ENCODE results near the gene P4HA2.
A peak's percentile ranks its signal among the peaks of the same experiment; 100 is the strongest.

The P4HA2 gene

DNA sequence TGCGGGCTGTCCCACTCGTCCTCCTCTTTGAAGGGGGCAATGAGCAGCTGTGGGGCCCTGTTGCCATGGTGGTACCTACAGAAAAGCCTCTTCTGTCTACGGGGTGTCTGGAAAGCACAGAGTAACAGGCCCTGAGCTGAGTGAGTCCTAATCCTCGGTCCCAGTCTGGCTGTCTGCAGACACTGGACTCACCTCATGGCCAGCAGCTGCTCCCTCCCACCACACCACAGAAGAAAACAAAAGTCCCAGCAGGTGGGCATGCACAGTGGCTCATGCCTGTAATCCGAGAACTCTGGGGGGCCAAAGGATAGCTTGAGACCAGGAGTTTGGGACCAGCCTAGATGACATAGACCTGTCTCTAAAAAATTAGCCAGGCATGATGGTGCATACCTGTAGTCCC is 19.9 kb downstream of the P4HA2 start:
- intact Hi-C loops (cut with DNase I; ENCODE audit: low total_unique reads), result no loop called here
- Histone ChIP-seq H3K4me3 (no peak overlapping the region), H3K36me3 (peaks cover 10 to 78% (median 48%) of the 10 kb centered on the region in 3 donors), H3K9me3 (no peaks in the 10 kb centered on the region), H3K27ac (no peak overlapping the region), H3K27me3 (no peaks in the 10 kb centered on the region), H3K4me1 (peaks cover 0 to 33% (median 19%) of the 10 kb centered on the region in 4 donors)
- no peak for TF ChIP-seq CTCF (IDR thresholded peaks at IDR 0.05)
- no peak for DNase-seq

GRCh38 chr5:132206782-132207181 is 20.9 kb downstream of the P4HA2 start:
- no peak for DNase-seq
- peak overlapping the region in 1 of 2 donors; percentile 49 for H3K27ac ChIP-seq
- no peak overlapping the region for H3K4me3 ChIP-seq
- H3K4me1 ChIP-seq, result peaks cover 0 to 27% (median 14%) of the 10 kb centered on the region in 4 donors
- intact Hi-C loops (cut with DNase I; ENCODE audit: low total_unique reads), result no loop called here
- peaks cover 14 to 77% (median 58%) of the 10 kb centered on the region in 3 donors for H3K36me3 ChIP-seq
- H3K27me3 ChIP-seq, result no peaks in the 10 kb centered on the region
- TF ChIP-seq CTCF (IDR thresholded peaks at IDR 0.05), result no peak
- H3K9me3 ChIP-seq, result no peaks in the 10 kb centered on the region

- H3K4me1 ChIP-seq, result peaks cover 0 to 18% (median 11%) of the 10 kb centered on the region in 4 donors
- no peak overlapping the region for H3K4me3 ChIP-seq
- H3K9me3 ChIP-seq, result no peaks in the 10 kb centered on the region
- intact Hi-C loops (cut with DNase I; ENCODE audit: low total_unique reads), result no loop called here
- peaks cover 19 to 77% (median 62%) of the 10 kb centered on the region in 3 donors for H3K36me3 ChIP-seq
- no peak for TF ChIP-seq CTCF (IDR thresholded peaks at IDR 0.05)
- no peaks in the 10 kb centered on the region for H3K27me3 ChIP-seq
- no peak for DNase-seq
- H3K27ac ChIP-seq, result peak overlapping the region; percentile 49 to 50
Observed at GRCh38 chr5:132205385-132206125, 22.1 kb downstream of the P4HA2 start.

DNA sequence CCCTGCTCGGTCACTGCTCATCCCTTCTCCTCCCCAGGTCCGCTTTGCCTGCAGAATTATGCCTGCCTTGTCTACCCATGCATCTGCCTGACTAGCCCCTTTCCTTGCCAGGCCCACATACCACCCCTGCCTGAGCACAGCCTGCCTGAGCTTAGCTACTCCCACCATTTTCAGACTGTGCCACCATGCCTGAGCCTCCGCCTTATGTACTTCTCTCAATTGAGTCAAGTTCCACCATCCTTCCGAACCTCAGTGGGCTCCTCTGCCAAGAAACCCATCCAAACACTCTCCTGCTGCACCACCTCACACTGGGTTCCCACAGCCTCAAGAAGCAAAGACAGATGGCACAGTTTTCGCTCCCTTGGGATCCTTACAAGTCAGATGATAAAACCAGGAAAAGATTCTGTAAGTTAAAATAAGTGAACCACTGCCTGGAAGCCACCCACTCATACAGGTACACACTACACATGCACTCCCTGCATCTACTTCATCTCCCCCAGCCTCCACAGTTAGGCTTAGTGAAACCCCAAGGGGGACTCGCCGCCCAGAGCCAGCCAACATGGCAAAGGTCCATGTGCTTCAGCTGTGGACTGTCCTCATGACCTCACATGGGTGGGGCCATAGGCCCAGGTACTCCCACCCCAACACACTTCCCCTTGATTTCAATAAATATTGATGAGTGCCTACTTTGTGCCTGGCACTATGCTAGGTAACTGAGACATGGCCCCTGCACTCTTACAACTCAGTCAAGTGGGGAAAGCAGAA is 23.1 kb downstream of the P4HA2 start:
- H3K4me3 ChIP-seq, result no peak overlapping the region
- H3K4me1 ChIP-seq, result peaks cover 0 to 18% (median 11%) of the 10 kb centered on the region in 4 donors
- H3K36me3 ChIP-seq, result peaks cover 25 to 77% (median 63%) of the 10 kb centered on the region in 3 donors
- DNase-seq, result no peak
- no peak for TF ChIP-seq CTCF (IDR thresholded peaks at IDR 0.05)
- no peak overlapping the region for H3K27ac ChIP-seq
- H3K27me3 ChIP-seq, result no peaks in the 10 kb centered on the region
- intact Hi-C loops (cut with DNase I; ENCODE audit: low total_unique reads), result no loop called here
- no peaks in the 10 kb centered on the region for H3K9me3 ChIP-seq

DNA sequence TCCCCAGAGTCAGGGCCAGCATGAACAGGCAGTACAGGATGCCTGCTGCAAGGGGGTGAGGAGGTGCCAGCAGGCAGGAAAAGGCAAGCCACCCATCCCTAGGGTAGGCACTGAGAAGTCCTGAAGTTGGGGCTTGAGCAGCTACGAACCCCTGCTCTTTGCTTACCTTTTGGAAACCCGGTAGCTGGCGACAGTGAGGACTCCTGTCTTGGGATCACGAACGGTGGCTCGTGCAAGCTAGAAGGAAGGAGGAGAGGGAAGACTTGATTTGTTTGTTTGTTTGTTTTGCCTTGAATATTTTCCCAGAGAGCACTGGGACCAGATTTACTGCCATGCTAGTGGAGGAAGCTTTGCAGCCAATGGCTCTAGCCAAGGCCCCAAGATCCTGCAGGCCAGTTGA is 23.7 kb downstream of the P4HA2 start:
- Histone ChIP-seq H3K9me3 (no peaks in the 10 kb centered on the region), H3K27me3 (no peaks in the 10 kb centered on the region), H3K4me3 (no peak overlapping the region), H3K27ac (no peak overlapping the region), H3K4me1 (peaks cover 0 to 18% (median 11%) of the 10 kb centered on the region in 4 donors), H3K36me3 (peaks cover 28 to 77% (median 64%) of the 10 kb centered on the region in 3 donors)
- TF ChIP-seq CTCF (IDR thresholded peaks at IDR 0.05), result no peak
- intact Hi-C loops (cut with DNase I; ENCODE audit: low total_unique reads), result no loop called here
- no peak for DNase-seq
